HL-60 (cell line): ENCODE data around the gene ZCCHC9.

ENCODE experiments used
- POLR2AphosphoS5 ChIP-seq: IDR thresholded peaks from 2 replicates; pipeline ENCODE4 v1.6.1; 2012; ENCODE audit warnings: low read depth
- REST ChIP-seq: IDR thresholded peaks from 2 replicates; pipeline ENCODE4 v1.6.1; 2012; ENCODE audit warnings: low read depth; ENCODE audit not compliant: insufficient replicate concordance
- TF ChIP-seq, protein P1 (sequence below): IDR thresholded peaks from one replicate; pipeline ENCODE4 v1.5.1; 2011; ENCODE audit warnings: low read length, control low read depth, inconsistent platforms; ENCODE audit not compliant: insufficient read depth

GRCh38 chr5:81310402-81311063 is 9.1 kb downstream of the ZCCHC9 start:
- TF ChIP-seq POLR2AphosphoS5 (no peak), REST (no peak)
- TF ChIP-seq, protein P1, sequence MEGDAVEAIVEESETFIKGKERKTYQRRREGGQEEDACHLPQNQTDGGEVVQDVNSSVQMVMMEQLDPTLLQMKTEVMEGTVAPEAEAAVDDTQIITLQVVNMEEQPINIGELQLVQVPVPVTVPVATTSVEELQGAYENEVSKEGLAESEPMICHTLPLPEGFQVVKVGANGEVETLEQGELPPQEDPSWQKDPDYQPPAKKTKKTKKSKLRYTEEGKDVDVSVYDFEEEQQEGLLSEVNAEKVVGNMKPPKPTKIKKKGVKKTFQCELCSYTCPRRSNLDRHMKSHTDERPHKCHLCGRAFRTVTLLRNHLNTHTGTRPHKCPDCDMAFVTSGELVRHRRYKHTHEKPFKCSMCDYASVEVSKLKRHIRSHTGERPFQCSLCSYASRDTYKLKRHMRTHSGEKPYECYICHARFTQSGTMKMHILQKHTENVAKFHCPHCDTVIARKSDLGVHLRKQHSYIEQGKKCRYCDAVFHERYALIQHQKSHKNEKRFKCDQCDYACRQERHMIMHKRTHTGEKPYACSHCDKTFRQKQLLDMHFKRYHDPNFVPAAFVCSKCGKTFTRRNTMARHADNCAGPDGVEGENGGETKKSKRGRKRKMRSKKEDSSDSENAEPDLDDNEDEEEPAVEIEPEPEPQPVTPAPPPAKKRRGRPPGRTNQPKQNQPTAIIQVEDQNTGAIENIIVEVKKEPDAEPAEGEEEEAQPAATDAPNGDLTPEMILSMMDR = no peak
